Measurements from ENCODE around the gene NACC2. TPM values are rescaled to one million over a fixed set of nuclear protein-coding genes. Genes with fewer than 3 reads are reported as not detected.
A peak's percentile ranks its signal among the peaks of the same experiment; 100 is the strongest.

NACC2 gene
- total and polyA plus RNA-seq, 2 of the 8 experiments (the other 6 are each of a cell fraction or from before 2014, with no cell fraction given): 8.3 to 14.0 TPM

GRCh38 chr9:136049491-136050265, 45.4 kb downstream of the NACC2 start:
- Histone ChIP-seq H3K4me1 (replicated peaks in 1 of 4; ENCODE audit: control insufficient read depth in 3 of 4, insufficient read depth in 4 of 4, low read length in 3 of 4) (peaks cover 3 to 47% (median 19%) of the 10 kb centered on the region in 4 experiments), H3K23ac (ENCODE audit: insufficient read length) (no peak overlapping the region), H3K23me2 (ENCODE audit: low read depth, low read length) (peaks cover 14% of the 10 kb centered on the region; the same call in 1 of the 2 replicates), H3K36me3 (ENCODE audit: control insufficient read depth in 2 of 4, insufficient read depth in 4 of 4, low read length in 3 of 4) (peaks cover 0 to 7% (median 0%) of the 10 kb centered on the region in 4 experiments; a peak in 2 of 8 replicates), H3K79me2 (ENCODE audit: control insufficient read depth in 1 of 2, insufficient read depth in 2 of 2, low read length in 2 of 2) (no peaks in the 10 kb centered on the region; a peak in 2 of 4 replicates), H3K4ac (replicated peaks; ENCODE audit: insufficient read length, low read depth, low read length) (peak overlapping the region; percentile 4), H3K14ac (ENCODE audit: insufficient read length) (no peak overlapping the region), H2BK20ac (ENCODE audit: low read length) (no peak overlapping the region), H2AK5ac (ENCODE audit: low read depth, low read length) (0 out of 2 replicates have a peak overlapping the region, but pooled peaks have one; percentile 32), H2AFZ (ENCODE audit: low read length) (no peak overlapping the region), H4K8ac (ENCODE audit: extremely low read depth, insufficient read depth, low read length) (no peak overlapping the region), H2BK5ac (ENCODE audit: low read depth, low read length) (0 out of 2 replicates have a peak overlapping the region, but pooled peaks have one; percentile 35), H3K27ac (ENCODE audit: low read depth, low read length) (no peak overlapping the region), H2BK15ac (ENCODE audit: low read length) (peak overlapping the region; percentile 2; the same call in 1 of the 2 replicates), H4K5ac (ENCODE audit: insufficient read length, low read depth, low read length) (no peak overlapping the region), H3K4me3 (ENCODE audit: extremely low read depth in 1 of 4, insufficient read depth in 2 of 4, low read depth in 3 of 4, low read length in 4 of 4) (peak overlapping the region in 1 of 4 experiments; percentile 72; a peak in 2 of 8 replicates), H3K4me2 (ENCODE audit: insufficient read depth in 1 of 2, low read depth in 2 of 2, low read length in 2 of 2) (peak overlapping the region; percentile 50 to 83), H2BK120ac (replicated peaks; ENCODE audit: low read depth, low read length) (no peak overlapping the region), H3K18ac (ENCODE audit: extremely low read depth, low read length) (no peak overlapping the region; the same call in 1 of the 2 replicates), H3K56ac (replicated peaks; ENCODE audit: insufficient read length, low read depth, low read length) (no peak overlapping the region), H4K91ac (replicated peaks; ENCODE audit: insufficient read length, low read length) (peak overlapping the region; percentile 68), H3K79me1 (ENCODE audit: low read depth, low read length) (no peaks in the 10 kb centered on the region; the same call in 1 of the 2 replicates), H4K20me1 (replicated peaks in 1 of 2; ENCODE audit: control insufficient read depth in 1 of 2, insufficient read depth in 2 of 2, low read length in 2 of 2) (peaks cover 0 to 10% of the 10 kb centered on the region in 2 experiments), H3K9me3 (ENCODE audit: insufficient read depth in 2 of 2, low read depth in 1 of 2, low read length in 1 of 2) (no peaks in the 10 kb centered on the region), H3K9ac (replicated peaks in 1 of 4; ENCODE audit: extremely low read depth in 1 of 4, low read depth in 3 of 4, low read length in 3 of 4) (no peak overlapping the region), H2BK12ac (ENCODE audit: low read depth, low read length) (peak overlapping the region; percentile 80; the same call in 1 of the 2 replicates), H3K27me3 (replicated peaks in 1 of 4; ENCODE audit: control insufficient read depth in 3 of 4, extremely low read depth in 1 of 4, insufficient read depth in 3 of 4, low read length in 3 of 4) (peaks cover 0 to 2% (median 0%) of the 10 kb centered on the region in 4 experiments; a peak in 2 of 7 replicates)
- TF ChIP-seq GABPA (IDR thresholded peaks at IDR 0.05; ENCODE audit: borderline replicate concordance, insufficient read depth, low read length) (peak; percentile 41; the same call in 1 of the 2 replicates), CBX5 (IDR thresholded peaks at IDR 0.05; ENCODE audit: low read depth, low read length) (no peak), POU5F1 (IDR thresholded peaks at IDR 0.05; ENCODE audit: low read depth, low read length) (no peak)
- FAIRE-seq (no peak), DNase-seq (ENCODE audit: low read depth in 1 of 2, low spot score in 2 of 2) (no peak)
- WGBS, 2 experiments (ENCODE audit: extremely low coverage in 1 of 2, insufficient coverage in 1 of 2, insufficient read length in 1 of 2, insufficient replicate concordance in 2 of 2, low coverage in 1 of 2, low lambda C conversion rate in 2 of 2, missing lambda C conversion rate in 1 of 2): 88% methylated on average over 50 of the region's 65 CpGs; no CpG with 5 or more reads in 1 of the 2 experiments
- POLR2A ChIA-PET (ENCODE audit: partially characterized antibody): interaction anchor here (0.9 to 1.1 kb wide), 2 partner anchors 9 to 49 kb away, joined by 3 to 4 read pairs; no protein-coding TSS in a partner anchor
- CTCF ChIA-PET (ENCODE audit: partially characterized antibody): interaction anchor here (0.7 to 1.6 kb wide), 2 partner anchors 60 to 82 kb away, joined by 3 to 6 read pairs; no protein-coding TSS in a partner anchor
